T-helper 17 cell (primary cell): ENCODE measurements around the gene ARHGAP19. TPM values are rescaled to one million over a fixed set of nuclear protein-coding genes. Genes with fewer than 3 reads are reported as not detected.

Experiments
- ATAC-seq: fragments of 150-1000 bp; cut with Tn5 transposase; 2 replicates; pipeline ENCODE4 v1.10.0; 2021; ENCODE audit warnings: mild to moderate bottlenecking, moderate library complexity
- DNase-seq, 3 donors: peaks; one replicate each; pipeline versions ENCODE4 v3.0.0 to v3.0.0-alpha.2; 2020 to 2021
- H3K9me3 ChIP-seq: one replicate; pipeline ENCODE4 v1.7.0; 2013; ENCODE audit warnings: low read length, mild to moderate bottlenecking; ENCODE audit not compliant: control insufficient read depth, poor library complexity, severe bottlenecking
- H3K27ac Mint-ChIP-seq: one replicate; pipeline ENCODE4 v1.8.0; 2022; ENCODE audit warnings: mild to moderate bottlenecking, moderate library complexity, mixed read lengths
- H3K27me3 Mint-ChIP-seq: one replicate; pipeline ENCODE4 v1.8.0; 2022; ENCODE audit warnings: mixed read lengths
- H3K36me3 Mint-ChIP-seq: one replicate; pipeline ENCODE4 v1.8.0; 2022; ENCODE audit warnings: low read depth, mixed read lengths
- H3K4me1 Mint-ChIP-seq: one replicate; pipeline ENCODE4 v1.8.0; 2022; ENCODE audit warnings: mild to moderate bottlenecking, mixed read lengths
- H3K4me3 Mint-ChIP-seq: one replicate; pipeline ENCODE4 v1.8.0; 2022; ENCODE audit warnings: mild to moderate bottlenecking, moderate library complexity, mixed read lengths
- total RNA-seq, 4 donors: library from RNA in 2 of 4; stranded (reverse) in 2 of 4; gene quantifications; one replicate each; pipeline ENCODE4 v1.2.3 and lab custom pipeline; 2022 to 2026

Gene ARHGAP19
- total RNA-seq, 2 donors from 2014 or later, result 9.3 to 15.7 TPM

DNA sequence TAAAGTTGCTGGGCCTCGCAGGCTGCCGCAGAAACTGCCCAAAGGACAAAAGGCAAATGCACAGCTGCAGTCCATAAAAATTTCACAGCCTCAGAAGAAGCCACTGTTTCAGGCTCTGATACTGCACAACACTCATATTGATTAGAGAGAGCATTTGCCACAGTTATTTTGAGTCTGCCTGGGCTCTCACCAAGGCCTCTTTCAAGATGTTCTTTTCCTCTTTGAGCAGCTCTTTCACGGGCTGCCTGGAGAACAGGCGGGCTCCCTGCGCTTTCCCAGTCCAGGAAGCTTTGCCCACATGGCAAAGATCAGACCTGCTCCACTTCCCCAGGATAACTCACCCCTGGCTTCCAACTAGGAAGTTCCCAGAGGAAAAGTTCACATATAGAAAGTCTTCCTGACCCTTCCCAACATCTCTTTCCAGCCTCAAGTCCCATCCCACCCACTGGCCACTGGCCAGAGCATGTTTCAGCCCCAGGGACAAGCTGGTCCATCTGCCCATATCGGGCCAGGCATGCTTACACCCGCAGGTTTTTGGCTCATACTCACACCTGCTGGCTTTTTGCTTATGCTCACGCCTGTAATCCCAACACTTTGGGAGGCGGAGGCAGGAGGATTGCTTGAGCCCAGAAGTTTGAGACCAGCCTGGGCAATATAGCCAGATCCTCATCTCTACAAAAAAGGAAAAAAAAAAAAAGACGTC is 110.0 kb downstream of the ARHGAP19 start:
- no peaks in the 10 kb centered on the region for H3K9me3 ChIP-seq
- peaks cover 7% of the 10 kb centered on the region for H3K4me1 Mint-ChIP-seq
- H3K4me3 Mint-ChIP-seq, result no peak overlapping the region
- ATAC-seq (no peak), DNase-seq (no peak)
- peaks cover 14% of the 10 kb centered on the region for H3K27me3 Mint-ChIP-seq
- no peak overlapping the region for H3K27ac Mint-ChIP-seq
- H3K36me3 Mint-ChIP-seq, result peaks cover 9% of the 10 kb centered on the region

DNA sequence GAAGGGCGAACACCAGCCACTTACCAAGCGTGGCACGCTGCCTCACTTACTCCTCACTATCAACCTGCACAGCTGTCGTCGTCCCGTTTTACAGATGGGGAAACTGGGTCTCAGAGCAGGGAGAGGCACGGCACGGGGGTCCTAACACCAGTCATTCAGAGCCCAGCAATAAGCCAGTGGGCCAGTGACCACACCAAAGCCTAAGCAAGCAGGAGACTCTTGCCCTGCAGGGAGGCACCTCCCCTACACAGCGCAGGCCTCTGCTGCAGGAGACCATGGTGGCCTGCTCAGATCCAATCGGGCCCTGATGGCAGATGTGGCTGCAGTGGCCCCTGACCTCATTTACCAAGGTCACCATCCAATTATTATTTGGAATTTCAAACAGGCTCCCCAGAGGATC is 111.5 kb downstream of the ARHGAP19 start:
- Mint-ChIP-seq H3K27ac (no peak overlapping the region), H3K36me3 (peaks cover 9% of the 10 kb centered on the region), H3K4me1 (peaks cover 4% of the 10 kb centered on the region), H3K27me3 (no peaks in the 10 kb centered on the region), H3K4me3 (no peak overlapping the region)
- DNase-seq, result no peak
- H3K9me3 ChIP-seq, result no peaks in the 10 kb centered on the region
- ATAC-seq, result no peak

DNA sequence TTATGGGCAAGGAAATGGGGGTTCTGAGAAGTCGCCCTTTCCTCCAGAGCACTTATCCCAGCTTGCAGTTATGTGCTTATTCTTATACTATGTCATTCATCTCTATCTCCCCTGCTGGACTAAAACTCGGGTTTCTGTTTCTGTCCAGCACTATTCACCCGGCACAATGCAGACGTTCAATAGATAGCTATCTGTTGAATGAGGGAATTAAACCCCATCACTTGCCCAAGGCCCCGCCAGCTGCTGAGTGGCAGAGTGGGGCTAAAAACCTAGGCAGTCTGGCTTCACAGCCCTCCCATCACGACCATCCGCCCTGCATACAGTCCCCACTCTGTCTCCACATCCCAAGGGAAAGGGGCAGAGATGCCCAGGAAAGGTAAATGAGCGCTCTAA is 112.1 kb downstream of the ARHGAP19 start:
- H3K4me3 Mint-ChIP-seq, result no peak overlapping the region
- peaks cover 4% of the 10 kb centered on the region for H3K4me1 Mint-ChIP-seq
- no peak overlapping the region for H3K27ac Mint-ChIP-seq
- DNase-seq, result no peak
- no peaks in the 10 kb centered on the region for H3K9me3 ChIP-seq
- peaks cover 11% of the 10 kb centered on the region for H3K36me3 Mint-ChIP-seq
- no peak for ATAC-seq
- no peaks in the 10 kb centered on the region for H3K27me3 Mint-ChIP-seq

DNA sequence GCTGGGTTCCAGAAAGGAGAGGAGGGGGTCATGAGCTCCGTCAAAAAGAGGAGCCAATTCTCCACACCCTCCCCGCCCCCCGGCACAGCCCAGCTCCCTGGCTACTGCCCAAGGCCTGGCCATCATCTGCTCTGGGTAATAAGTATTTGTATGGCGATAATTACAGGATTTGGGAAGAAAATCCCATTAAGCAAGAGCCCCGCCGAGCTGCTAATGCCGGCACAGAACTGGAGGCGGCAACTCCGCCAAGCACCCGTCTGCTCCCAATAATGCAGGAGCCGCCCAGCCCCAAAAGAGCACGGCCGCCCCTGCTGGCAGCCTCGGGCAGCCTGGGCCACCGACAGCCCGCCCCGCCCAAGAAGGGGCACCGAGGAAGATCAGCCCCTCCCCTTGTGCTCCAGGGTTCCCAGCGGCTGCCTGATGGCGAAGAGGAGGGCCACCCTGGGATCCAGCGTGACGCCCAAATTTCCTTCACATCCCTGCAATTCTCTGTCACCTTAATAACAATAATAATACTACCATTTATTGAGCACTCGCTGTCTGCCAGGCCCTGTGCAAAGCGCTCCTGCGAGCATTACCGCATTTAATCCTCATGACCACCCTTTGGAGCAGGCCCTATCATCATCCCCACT is 112.6 kb downstream of the ARHGAP19 start:
- no peak for DNase-seq
- peaks cover 4% of the 10 kb centered on the region for H3K4me1 Mint-ChIP-seq
- H3K4me3 Mint-ChIP-seq, result no peak overlapping the region
- no peak overlapping the region for H3K27ac Mint-ChIP-seq
- ATAC-seq, result no peak
- H3K27me3 Mint-ChIP-seq, result no peaks in the 10 kb centered on the region
- H3K9me3 ChIP-seq, result no peaks in the 10 kb centered on the region
- H3K36me3 Mint-ChIP-seq, result peaks cover 11% of the 10 kb centered on the region

DNA sequence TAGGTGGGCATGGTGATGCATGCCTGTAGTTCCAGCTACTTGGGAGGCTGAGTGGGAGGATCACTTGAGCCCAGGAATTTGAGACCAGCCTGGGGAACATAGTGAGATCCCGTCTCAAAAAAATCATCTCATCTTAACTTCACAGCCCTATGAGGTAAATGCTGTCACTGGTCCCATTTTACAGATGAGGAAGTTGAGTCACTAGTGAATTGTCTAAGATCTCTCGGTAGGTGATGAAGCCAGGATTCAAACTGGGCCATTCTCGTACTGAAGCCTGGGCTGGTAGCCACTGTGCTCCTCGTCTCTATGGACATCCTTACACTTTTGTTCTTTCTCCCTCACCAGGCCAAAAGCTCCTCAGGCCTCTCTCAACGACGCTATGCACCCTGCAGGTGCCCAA is 113.1 kb downstream of the ARHGAP19 start:
- Mint-ChIP-seq H3K27ac (no peak overlapping the region), H3K36me3 (peaks cover 11% of the 10 kb centered on the region), H3K4me3 (no peak overlapping the region), H3K4me1 (peaks cover 2% of the 10 kb centered on the region), H3K27me3 (peaks cover 1% of the 10 kb centered on the region)
- ATAC-seq (no peak), DNase-seq (no peak)
- H3K9me3 ChIP-seq, result no peaks in the 10 kb centered on the region

DNA sequence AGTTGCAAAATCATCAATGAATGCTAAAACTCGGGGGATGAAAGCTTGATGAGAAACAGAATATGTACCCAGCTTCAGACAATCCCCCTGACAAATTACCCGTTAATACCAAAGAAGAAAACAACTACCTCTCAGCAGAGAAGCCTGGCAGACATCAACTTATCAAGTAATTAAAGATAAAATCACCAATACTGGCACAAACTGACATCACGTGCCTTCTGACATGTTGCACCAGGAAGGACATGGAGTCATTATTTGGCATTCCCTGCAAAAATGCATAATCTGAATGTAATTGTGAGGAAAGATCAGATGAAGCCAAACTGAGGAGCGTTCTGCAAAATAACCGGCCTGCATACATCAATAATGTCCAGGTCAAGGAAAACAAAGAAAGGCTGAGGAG is 114.4 kb downstream of the ARHGAP19 start:
- peaks cover 9% of the 10 kb centered on the region for H3K36me3 Mint-ChIP-seq
- H3K27me3 Mint-ChIP-seq, result peaks cover 5% of the 10 kb centered on the region
- DNase-seq (no peak), ATAC-seq (no peak)
- no peaks in the 10 kb centered on the region for H3K9me3 ChIP-seq
- H3K27ac Mint-ChIP-seq, result no peak overlapping the region
- H3K4me3 Mint-ChIP-seq, result no peak overlapping the region
- peaks cover 2% of the 10 kb centered on the region for H3K4me1 Mint-ChIP-seq

DNA sequence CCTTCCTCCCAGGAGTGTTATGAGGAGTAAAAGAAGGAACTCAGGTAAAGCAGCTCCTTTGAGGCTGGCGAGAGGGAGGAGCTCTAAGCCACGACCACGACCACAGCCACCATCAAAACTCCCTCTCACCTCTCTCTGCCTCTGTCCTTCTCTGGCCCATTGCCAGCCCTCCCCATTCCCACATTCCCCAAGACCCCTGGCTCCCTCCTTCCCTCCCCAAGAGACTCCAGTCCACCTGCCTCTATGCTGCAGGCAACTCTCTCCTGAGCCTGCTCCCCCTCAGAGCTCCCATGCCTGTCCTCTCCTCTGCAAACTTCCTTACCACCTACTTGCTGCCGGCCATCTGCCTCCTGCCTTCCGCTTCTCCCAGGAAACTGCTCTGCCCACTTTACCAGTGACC is 116.2 kb downstream of the ARHGAP19 start:
- no peaks in the 10 kb centered on the region for H3K9me3 ChIP-seq
- Mint-ChIP-seq H3K4me1 (peaks cover 2% of the 10 kb centered on the region), H3K27me3 (peaks cover 21% of the 10 kb centered on the region), H3K27ac (no peak overlapping the region), H3K4me3 (no peak overlapping the region), H3K36me3 (peaks cover 6% of the 10 kb centered on the region)
- ATAC-seq (no peak), DNase-seq (no peak)

DNA sequence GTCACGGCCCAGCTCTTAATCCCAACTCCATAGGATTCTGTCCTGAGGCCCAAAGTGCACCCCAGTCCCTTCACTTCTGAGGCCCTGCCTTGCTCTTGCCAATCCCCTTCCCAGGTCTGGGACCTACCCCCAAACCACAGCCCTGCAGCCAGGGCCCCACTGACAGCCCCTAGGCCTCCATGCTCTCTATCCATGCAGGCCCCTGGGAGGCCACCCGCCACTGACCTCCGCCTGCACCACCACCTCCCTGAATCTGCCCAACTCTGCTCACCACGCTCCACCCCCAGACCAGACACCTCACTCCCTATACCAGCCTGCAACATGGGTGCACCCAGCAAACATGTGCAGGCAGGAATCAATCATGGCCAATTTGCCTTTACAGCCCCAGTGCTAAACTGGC is 116.9 kb downstream of the ARHGAP19 start:
- H3K27me3 Mint-ChIP-seq, result peaks cover 27% of the 10 kb centered on the region
- ATAC-seq, result no peak
- H3K36me3 Mint-ChIP-seq, result peaks cover 5% of the 10 kb centered on the region

DNA sequence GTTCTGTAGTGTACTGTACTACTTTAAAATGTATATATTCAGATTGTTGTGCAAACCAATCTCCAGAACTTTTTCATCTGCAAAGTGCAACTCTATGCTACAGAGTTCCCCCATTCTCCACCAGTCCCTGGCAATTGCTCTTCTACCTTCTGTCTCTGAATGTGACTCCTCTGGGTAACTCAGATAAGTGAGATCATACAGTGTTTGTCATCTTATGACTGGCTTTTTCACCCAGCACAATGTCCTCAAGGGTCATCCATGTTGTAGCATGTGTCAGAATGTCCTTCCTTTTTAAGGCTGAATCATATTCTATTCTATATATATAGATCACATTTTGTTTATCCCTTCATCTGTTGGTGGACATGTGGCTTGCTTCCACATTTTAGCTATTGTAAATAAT is 117.5 kb downstream of the ARHGAP19 start:
- Mint-ChIP-seq H3K4me1 (peaks cover 2% of the 10 kb centered on the region), H3K4me3 (no peak overlapping the region), H3K36me3 (peaks cover 2% of the 10 kb centered on the region), H3K27me3 (peaks cover 33% of the 10 kb centered on the region), H3K27ac (no peak overlapping the region)
- H3K9me3 ChIP-seq, result no peaks in the 10 kb centered on the region
- DNase-seq, result no peak
- ATAC-seq, result no peak

More for the DNA sequence above, 116.9 kb downstream of the ARHGAP19 start:
- H3K4me1 Mint-ChIP-seq, result peaks cover 2% of the 10 kb centered on the region
- H3K4me3 Mint-ChIP-seq, result no peak overlapping the region
- no peak overlapping the region for H3K27ac Mint-ChIP-seq
- no peak for DNase-seq
- H3K9me3 ChIP-seq, result no peaks in the 10 kb centered on the region

DNA sequence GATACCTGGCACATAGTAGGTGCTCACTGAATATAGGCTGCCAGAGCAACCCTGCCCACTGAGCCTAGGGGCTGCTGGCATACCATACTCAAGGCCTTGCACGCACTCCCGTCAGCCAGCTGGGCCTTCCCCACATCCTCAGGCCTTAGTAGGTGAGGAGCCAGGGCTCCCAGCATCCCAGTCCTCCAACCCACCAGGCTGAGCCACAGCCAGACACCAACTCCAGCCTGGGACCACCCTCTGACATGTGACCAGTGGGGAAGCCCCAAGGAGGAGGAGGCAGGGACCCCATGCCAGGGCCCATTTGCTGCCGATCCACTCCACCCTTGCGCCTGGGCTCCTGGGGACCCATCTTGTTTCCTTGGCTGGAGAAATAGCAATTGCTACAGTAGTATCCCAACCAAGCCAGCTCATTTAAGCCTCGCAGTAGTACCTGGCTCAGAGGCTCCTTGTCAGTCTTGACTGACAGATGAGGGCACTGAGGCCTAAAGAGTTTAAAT is 118.1 kb downstream of the ARHGAP19 start:
- no peak overlapping the region for H3K4me3 Mint-ChIP-seq
- peaks cover 2% of the 10 kb centered on the region for H3K4me1 Mint-ChIP-seq
- DNase-seq (no peak), ATAC-seq (no peak)
- no peaks in the 10 kb centered on the region for H3K9me3 ChIP-seq
- H3K27me3 Mint-ChIP-seq, result peaks cover 40% of the 10 kb centered on the region
- no peak overlapping the region for H3K27ac Mint-ChIP-seq
- peaks cover 2% of the 10 kb centered on the region for H3K36me3 Mint-ChIP-seq

DNA sequence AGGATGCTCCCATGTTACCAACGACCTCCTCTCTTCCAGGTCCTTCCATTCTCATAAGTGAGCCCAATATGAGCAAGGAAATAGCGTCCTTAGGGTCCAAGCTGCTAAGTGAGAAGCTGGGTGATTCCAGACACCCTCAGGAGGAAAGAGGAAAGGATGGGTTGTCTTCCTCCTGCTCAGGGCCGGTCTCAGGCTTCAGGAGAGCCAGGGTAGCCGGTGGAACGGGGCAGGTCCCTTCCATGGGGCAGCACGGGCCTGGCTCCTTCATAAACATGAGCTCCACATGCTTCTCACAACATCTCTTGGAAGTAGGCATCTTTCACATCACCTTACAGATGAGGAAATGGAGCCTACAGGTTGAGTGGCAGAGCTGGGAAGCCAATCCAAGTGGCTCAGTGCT is 119.4 kb downstream of the ARHGAP19 start:
- Mint-ChIP-seq H3K36me3 (peaks cover 2% of the 10 kb centered on the region), H3K4me3 (no peak overlapping the region), H3K4me1 (peaks cover 2% of the 10 kb centered on the region), H3K27me3 (peaks cover 48% of the 10 kb centered on the region), H3K27ac (no peak overlapping the region)
- no peaks in the 10 kb centered on the region for H3K9me3 ChIP-seq
- no peak for DNase-seq
- no peak for ATAC-seq
